ENCODE data around the gene CLDN20. TPM values are rescaled to one million over a fixed set of nuclear protein-coding genes. Genes with fewer than 3 reads are reported as not detected.

The CLDN20 gene
- total RNA-seq, 3 donors from 2014 or later (not counting 1 experiment from before 2014, with no cell fraction given): not detected

- peaks cover 23% of the 10 kb centered on the region for H3K36me3 ChIP-seq (ENCODE audit: control insufficient read depth, insufficient read depth, low read length)
- no CpG with 5 or more reads among the region's 2 CpGs for WGBS (ENCODE audit: insufficient coverage)
- H3K27ac Mint-ChIP-seq: no peak overlapping the region
- intact Hi-C loops (cut with micrococcal nuclease): no loop called here
- H3K4me3 Mint-ChIP-seq: no peak overlapping the region
- TF ChIP-seq CTCF (IDR thresholded peaks at IDR 0.05): no peak
- H3K9me3 Mint-ChIP-seq: no peaks in the 10 kb centered on the region
- H3K4me1 Mint-ChIP-seq: peaks cover 5% of the 10 kb centered on the region in 2 donors
- ATAC-seq (no peak), DNase-seq (no peak)
- no peaks in the 10 kb centered on the region for H3K27me3 Mint-ChIP-seq (ENCODE audit: low read depth in 2 of 2)
- H3K4me1 ChIP-seq (ENCODE audit: control insufficient read depth, insufficient read depth, low read length): no peaks in the 10 kb centered on the region
- no peak overlapping the region for H3K4me3 ChIP-seq (ENCODE audit: low read length)
- no peaks in the 10 kb centered on the region for H3K9me3 ChIP-seq (ENCODE audit: control insufficient read depth, insufficient read depth, low read length)
- no peak overlapping the region for H3K27ac ChIP-seq (ENCODE audit: low read length)
- no peaks in the 10 kb centered on the region for H3K36me3 Mint-ChIP-seq
- no peaks in the 10 kb centered on the region for H3K27me3 ChIP-seq (ENCODE audit: control insufficient read depth, insufficient read depth, low read length)
Measured at GRCh38 chr6:155274106-155274505, 10.3 kb downstream of the CLDN20 start.

- intact Hi-C loops (cut with micrococcal nuclease): no loop called here
- Mint-ChIP-seq H3K4me3 (no peak overlapping the region), H3K36me3 (no peaks in the 10 kb centered on the region), H3K4me1 (peaks cover 5% of the 10 kb centered on the region in 2 donors), H3K27me3 (ENCODE audit: low read depth in 2 of 2) (no peaks in the 10 kb centered on the region), H3K27ac (no peak overlapping the region), H3K9me3 (no peaks in the 10 kb centered on the region)
- no peak for DNase-seq
- TF ChIP-seq CTCF (IDR thresholded peaks at IDR 0.05): no peak
- Histone ChIP-seq H3K9me3 (ENCODE audit: control insufficient read depth, insufficient read depth, low read length) (no peaks in the 10 kb centered on the region), H3K4me1 (ENCODE audit: control insufficient read depth, insufficient read depth, low read length) (no peaks in the 10 kb centered on the region), H3K4me3 (ENCODE audit: low read length) (no peak overlapping the region), H3K27ac (ENCODE audit: low read length) (no peak overlapping the region), H3K36me3 (ENCODE audit: control insufficient read depth, insufficient read depth, low read length) (peaks cover 27% of the 10 kb centered on the region), H3K27me3 (ENCODE audit: control insufficient read depth, insufficient read depth, low read length) (no peaks in the 10 kb centered on the region)
- WGBS (ENCODE audit: insufficient coverage): 100% methylated on average over 1 of the region's 1 CpG
- no peak for ATAC-seq
Measured at GRCh38 chr6:155274533-155274932, 10.7 kb downstream of the CLDN20 start.

- Histone ChIP-seq H3K4me1 (ENCODE audit: control insufficient read depth, insufficient read depth, low read length) (no peaks in the 10 kb centered on the region), H3K36me3 (ENCODE audit: control insufficient read depth, insufficient read depth, low read length) (peaks cover 32% of the 10 kb centered on the region), H3K9me3 (ENCODE audit: control insufficient read depth, insufficient read depth, low read length) (no peaks in the 10 kb centered on the region), H3K27ac (ENCODE audit: low read length) (no peak overlapping the region), H3K27me3 (ENCODE audit: control insufficient read depth, insufficient read depth, low read length) (no peaks in the 10 kb centered on the region), H3K4me3 (ENCODE audit: low read length) (no peak overlapping the region)
- Mint-ChIP-seq H3K27ac (no peak overlapping the region), H3K9me3 (no peaks in the 10 kb centered on the region), H3K4me1 (peaks cover 5% of the 10 kb centered on the region in 2 donors), H3K36me3 (no peaks in the 10 kb centered on the region), H3K27me3 (ENCODE audit: low read depth in 2 of 2) (no peaks in the 10 kb centered on the region), H3K4me3 (no peak overlapping the region)
- intact Hi-C loops (cut with micrococcal nuclease): no loop called here
- TF ChIP-seq CTCF (IDR thresholded peaks at IDR 0.05): no peak
- DNase-seq (no peak), ATAC-seq (no peak)
- WGBS (ENCODE audit: insufficient coverage): 97% methylated on average over 8 of the region's 10 CpGs
Measured at GRCh38 chr6:155275808-155276480, 12.1 kb downstream of the CLDN20 start.

GRCh38 chr6:155276638-155277037, 12.8 kb downstream of the CLDN20 start:
- H3K9me3 Mint-ChIP-seq: no peaks in the 10 kb centered on the region
- H3K27me3 Mint-ChIP-seq (ENCODE audit: low read depth in 2 of 2): no peaks in the 10 kb centered on the region
- no peaks in the 10 kb centered on the region for H3K36me3 Mint-ChIP-seq
- Histone ChIP-seq H3K9me3 (ENCODE audit: control insufficient read depth, insufficient read depth, low read length) (no peaks in the 10 kb centered on the region), H3K27ac (ENCODE audit: low read length) (no peak overlapping the region), H3K36me3 (ENCODE audit: control insufficient read depth, insufficient read depth, low read length) (peaks cover 33% of the 10 kb centered on the region), H3K27me3 (ENCODE audit: control insufficient read depth, insufficient read depth, low read length) (no peaks in the 10 kb centered on the region), H3K4me1 (ENCODE audit: control insufficient read depth, insufficient read depth, low read length) (no peaks in the 10 kb centered on the region), H3K4me3 (ENCODE audit: low read length) (no peak overlapping the region)
- intact Hi-C loops (cut with micrococcal nuclease): no loop called here
- no peak overlapping the region for H3K4me3 Mint-ChIP-seq
- peaks cover 5% of the 10 kb centered on the region in 2 donors for H3K4me1 Mint-ChIP-seq
- no peak for ATAC-seq
- H3K27ac Mint-ChIP-seq: no peak overlapping the region
- TF ChIP-seq CTCF (IDR thresholded peaks at IDR 0.05): no peak
- no peak for DNase-seq

Measured in natural killer cell (primary cell).